Hematopoietic multipotent progenitor cell treated with erythropoietin and hydrocortisone succinate and interleukin-3 and kit ligand, for 8 days (in vitro differentiated cells): ENCODE data around the gene SPATA6L.

Experiments
- DNase-seq: peaks from one replicate; pipeline ENCODE4 v3.0.0-alpha.2; 2015

The SPATA6L gene

DNA sequence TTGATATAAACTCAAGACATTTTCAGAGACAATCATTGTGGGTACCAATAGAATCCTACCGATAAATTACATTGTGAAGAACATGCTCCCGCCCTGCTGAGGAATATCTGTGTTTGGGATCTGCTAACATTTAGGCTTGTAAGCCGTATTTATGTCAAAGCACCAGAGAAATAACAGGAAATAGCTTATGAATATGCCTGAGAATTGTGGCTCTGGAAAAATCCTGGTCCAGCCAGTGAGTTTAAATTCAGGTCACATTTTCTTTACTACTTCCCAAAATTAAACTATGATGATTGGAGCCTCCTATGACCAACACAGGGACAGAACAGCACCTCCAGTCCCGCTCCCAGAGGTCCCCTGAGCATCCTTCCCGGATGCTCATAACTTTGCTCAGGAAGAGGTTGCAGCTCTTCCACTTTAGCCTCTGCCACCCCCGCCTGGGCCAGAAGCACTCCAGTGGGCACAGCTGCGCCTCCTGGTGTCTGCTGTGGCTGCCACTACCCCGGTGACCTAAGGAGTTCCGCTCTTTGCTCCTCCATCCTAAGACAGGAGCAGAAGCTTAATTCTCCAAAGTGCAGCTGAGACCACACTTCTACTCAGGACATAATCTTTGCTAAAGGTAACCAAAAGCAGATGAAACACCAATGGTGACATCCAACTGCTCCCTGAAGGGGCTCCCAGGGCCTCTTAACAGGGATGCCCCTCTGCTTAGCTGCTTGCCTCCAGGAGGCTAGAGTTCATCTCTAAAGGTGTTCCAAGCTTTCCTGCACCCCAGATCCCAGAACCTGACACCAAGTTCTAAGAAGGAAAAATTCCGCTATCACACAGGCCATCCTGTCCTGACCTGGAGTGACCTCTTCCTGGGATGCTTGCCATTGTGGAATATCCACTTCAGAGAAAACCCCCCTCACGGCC lies 117.2 kb downstream of the SPATA6L start:
- DNase-seq, result no peak
